Mesenchymal stem cell (in vitro differentiated cells and primary cell): ENCODE data around the gene GATA2.

Experiments
- DNase-seq: peaks from one replicate; pipeline ENCODE4 v3.0.0-alpha.2; 2013
- H2AFZ ChIP-seq: one replicate; pipeline ENCODE4 v1.6.1; 2013; ENCODE audit warnings: low read depth, mild to moderate bottlenecking, control low read depth, inconsistent platforms, low read length, moderate library complexity
- H2AK5ac ChIP-seq: 2 replicates; pipeline ENCODE4 v1.6.1; 2013; ENCODE audit warnings: low read length, moderate library complexity, mild to moderate bottlenecking, inconsistent platforms; ENCODE audit not compliant: severe bottlenecking
- H2BK120ac ChIP-seq: one replicate; pipeline ENCODE4 v1.6.1; 2013; ENCODE audit warnings: low read depth, mild to moderate bottlenecking, inconsistent platforms, low read length, moderate library complexity
- H2BK12ac ChIP-seq, 2 experiments: one replicate each; pipeline ENCODE4 v1.6.1; 2013; ENCODE audit warnings: inconsistent platforms in 2 of 2, low read length in 2 of 2, mild to moderate bottlenecking in 2 of 2, moderate library complexity in 2 of 2, control low read depth in 1 of 2
- H2BK15ac ChIP-seq: one replicate; pipeline ENCODE4 v1.6.1; 2013; ENCODE audit warnings: mild to moderate bottlenecking, low read depth, inconsistent platforms; ENCODE audit not compliant: poor library complexity, severe bottlenecking
- H2BK5ac ChIP-seq: 2 replicates; pipeline ENCODE4 v1.6.1; 2013; ENCODE audit warnings: low read depth, mild to moderate bottlenecking, low read length, control low read depth, inconsistent platforms; ENCODE audit not compliant: poor library complexity, severe bottlenecking
- H3K14ac ChIP-seq, 2 experiments: one replicate each; pipeline ENCODE4 v1.6.1; 2013; ENCODE audit warnings: inconsistent platforms in 2 of 2, low read length in 2 of 2, control low read depth in 1 of 2, mild to moderate bottlenecking in 1 of 2, moderate library complexity in 1 of 2
- H3K18ac ChIP-seq, 2 experiments: one replicate each; pipeline ENCODE4 v1.6.1; 2013; ENCODE audit warnings: inconsistent platforms in 2 of 2, low read length in 2 of 2, control low read depth in 1 of 2, low read depth in 1 of 2, mild to moderate bottlenecking in 1 of 2
- H3K23ac ChIP-seq, 2 experiments: one replicate each; pipeline ENCODE4 v1.6.1; 2013; ENCODE audit warnings: inconsistent platforms in 2 of 2, low read length in 2 of 2, mild to moderate bottlenecking in 2 of 2, moderate library complexity in 2 of 2, control low read depth in 1 of 2
- H3K27ac ChIP-seq: 2 replicates; pipeline ENCODE4 v1.5.1; 2013; ENCODE audit warnings: mild to moderate bottlenecking, moderate library complexity, low read length, control low read depth, inconsistent platforms; ENCODE audit not compliant: poor library complexity, severe bottlenecking
- H3K27me3 ChIP-seq, 2 experiments: 2 replicates each; pipeline versions ENCODE4 v1.6.1 to v1.7.0; 2013; ENCODE audit warnings: low read length in 2 of 2, mild to moderate bottlenecking in 2 of 2, moderate library complexity in 2 of 2, control low read depth in 1 of 2, inconsistent platforms in 1 of 2; ENCODE audit not compliant: control insufficient read depth in 1 of 2, insufficient read depth in 1 of 2
- H3K36me3 ChIP-seq, 2 experiments: 2 replicates each; pipeline versions ENCODE4 v1.6.1 to v1.7.0; 2013; ENCODE audit warnings: low read length in 2 of 2, control low read depth in 1 of 2, inconsistent platforms in 1 of 2, low read depth in 1 of 2, mild to moderate bottlenecking in 1 of 2; ENCODE audit not compliant: insufficient read depth in 2 of 2, control insufficient read depth in 1 of 2
- H3K4ac ChIP-seq, 2 experiments: one replicate each; pipeline ENCODE4 v1.6.1; 2013; ENCODE audit warnings: inconsistent platforms in 2 of 2, low read length in 2 of 2, mild to moderate bottlenecking in 2 of 2, moderate library complexity in 2 of 2, control low read depth in 1 of 2, low read depth in 1 of 2
- H3K4me1 ChIP-seq: 2 replicates; pipeline ENCODE4 v1.6.1; 2013; ENCODE audit warnings: low read depth, low read length, control low read depth; ENCODE audit not compliant: control insufficient read depth, insufficient read depth
- H3K4me2 ChIP-seq: 2 replicates; pipeline ENCODE4 v1.6.1; 2013; ENCODE audit warnings: low read length, mild to moderate bottlenecking, inconsistent platforms; ENCODE audit not compliant: poor library complexity, severe bottlenecking
- H3K4me3 ChIP-seq, 2 experiments: 2 replicates each; pipeline versions ENCODE4 v1.5.1 to v1.7.0; 2013; ENCODE audit warnings: low read length in 2 of 2, mild to moderate bottlenecking in 2 of 2, control low read depth in 1 of 2, low read depth in 1 of 2; ENCODE audit not compliant: insufficient read depth in 1 of 2
- H3K79me1 ChIP-seq: replicated peaks from 2 replicates; pipeline ENCODE4 v1.6.1; 2013; ENCODE audit warnings: mild to moderate bottlenecking, control low read depth, low read length, inconsistent platforms; ENCODE audit not compliant: poor library complexity, severe bottlenecking
- H3K9ac ChIP-seq: 2 replicates; pipeline ENCODE4 v1.7.0; 2013; ENCODE audit warnings: mild to moderate bottlenecking, low read length, moderate library complexity
- H3K9me3 ChIP-seq: 2 replicates; pipeline ENCODE4 v1.7.0; 2013; ENCODE audit warnings: mild to moderate bottlenecking, low read length; ENCODE audit not compliant: control insufficient read depth
- H4K8ac ChIP-seq: one replicate; pipeline ENCODE4 v1.6.1; 2013; ENCODE audit warnings: inconsistent platforms, mild to moderate bottlenecking, low read length, moderate library complexity
- H4K91ac ChIP-seq: one replicate; pipeline ENCODE4 v1.6.1; 2013; ENCODE audit warnings: mild to moderate bottlenecking, low read length, inconsistent platforms
- WGBS: methylation state at CpG from one replicate; pipeline ENCODE4 v1.1.7; 2013; ENCODE audit warnings: mixed read lengths; 5-methylcytosine and 5-hydroxymethylcytosine counted together

The GATA2 gene

DNA sequence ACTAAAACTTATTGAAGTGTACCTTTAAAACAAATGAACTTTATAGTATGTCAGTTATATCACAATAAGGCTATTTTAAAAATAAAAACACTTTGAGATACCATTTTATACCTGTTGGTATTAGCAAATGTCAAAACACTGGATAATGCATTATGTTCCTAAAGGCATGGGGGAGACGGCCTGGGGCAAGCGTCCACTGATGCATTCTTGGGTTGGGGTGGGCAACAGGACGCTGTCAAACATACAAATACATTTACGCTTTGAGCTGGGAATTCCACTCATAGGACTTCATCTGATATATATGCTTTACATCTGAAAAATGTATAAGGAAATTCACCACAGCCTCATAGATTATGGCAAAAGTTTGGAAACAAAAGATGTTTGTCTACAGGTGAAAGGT lies 7.6 kb upstream of the GATA2 start:
- Histone ChIP-seq H3K27ac (no peak overlapping the region), H3K27me3 (peaks cover 73 to 94% of the 10 kb centered on the region in 2 experiments)

DNA sequence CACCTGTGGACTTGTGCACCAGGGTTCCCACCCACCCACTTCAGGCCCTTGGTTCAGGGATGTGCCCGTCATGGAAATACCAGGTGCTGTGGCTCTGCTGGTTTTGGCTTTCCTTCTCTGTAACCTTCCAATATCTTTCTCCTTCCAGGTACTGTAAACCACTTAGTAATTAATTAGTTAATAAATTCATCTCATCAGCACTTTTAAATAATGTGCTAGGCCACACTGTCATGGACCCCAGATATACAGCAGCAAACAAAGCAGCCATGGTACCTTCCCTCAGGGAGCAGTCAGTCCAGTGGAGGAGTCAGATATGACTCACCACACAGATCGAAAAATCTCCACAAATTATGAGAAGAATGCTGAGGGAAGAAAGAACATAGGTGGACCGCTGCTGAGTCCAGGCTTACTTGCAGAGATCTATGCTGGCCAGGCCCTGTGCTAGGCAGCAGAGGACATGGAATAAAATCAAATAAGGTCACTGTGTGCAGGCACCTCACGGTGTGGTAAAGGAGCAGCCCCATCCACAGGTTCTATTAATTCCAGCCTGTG lies 6.8 kb upstream of the GATA2 start:
- no peak overlapping the region for H2AFZ ChIP-seq
- H4K8ac ChIP-seq: no peak overlapping the region
- no peaks in the 10 kb centered on the region for H3K9me3 ChIP-seq
- no peak for DNase-seq
- H3K4me3 ChIP-seq: no peak overlapping the region
- 73% methylated on average over 4 of the region's 4 CpGs for WGBS
- no peaks in the 10 kb centered on the region for H3K79me1 ChIP-seq
- no peak overlapping the region for H3K14ac ChIP-seq
- no peak overlapping the region for H3K27ac ChIP-seq
- H3K27me3 ChIP-seq: peaks cover 77 to 96% of the 10 kb centered on the region in 2 experiments
- H2AK5ac ChIP-seq: no peak overlapping the region
- no peak overlapping the region for H3K4me2 ChIP-seq
- no peak overlapping the region for H3K9ac ChIP-seq
- no peak overlapping the region for H2BK120ac ChIP-seq
- H3K18ac ChIP-seq: no peak overlapping the region
- H3K4ac ChIP-seq: no peak overlapping the region
- no peak overlapping the region for H2BK15ac ChIP-seq
- H3K23ac ChIP-seq: no peak overlapping the region
- no peaks in the 10 kb centered on the region for H3K36me3 ChIP-seq
- H2BK5ac ChIP-seq: no peak overlapping the region
- H4K91ac ChIP-seq: no peak overlapping the region
- no peak overlapping the region for H2BK12ac ChIP-seq
- H3K4me1 ChIP-seq: peaks cover 13% of the 10 kb centered on the region

More for the DNA sequence above, 7.6 kb upstream of the GATA2 start:
- no peaks in the 10 kb centered on the region for H3K79me1 ChIP-seq
- no peak overlapping the region for H3K4ac ChIP-seq
- no peak overlapping the region for H3K14ac ChIP-seq
- H4K91ac ChIP-seq: no peak overlapping the region
- no peak overlapping the region for H4K8ac ChIP-seq
- no peaks in the 10 kb centered on the region for H3K36me3 ChIP-seq
- no peak overlapping the region for H3K23ac ChIP-seq
- peaks cover 13% of the 10 kb centered on the region for H3K4me1 ChIP-seq
- no peak overlapping the region for H2BK15ac ChIP-seq
- H3K9me3 ChIP-seq: no peaks in the 10 kb centered on the region
- H2BK5ac ChIP-seq: no peak overlapping the region
- H3K4me2 ChIP-seq: no peak overlapping the region
- H2BK120ac ChIP-seq: no peak overlapping the region
- no peak for DNase-seq
- no peak overlapping the region for H2AK5ac ChIP-seq
- no peak overlapping the region for H3K9ac ChIP-seq
- no peak overlapping the region for H2AFZ ChIP-seq
- H3K18ac ChIP-seq: no peak overlapping the region
- no peak overlapping the region for H3K4me3 ChIP-seq
- no peak overlapping the region for H2BK12ac ChIP-seq
- WGBS: 100% methylated on average over 2 of the region's 4 CpGs

- no peak overlapping the region for H3K4me2 ChIP-seq
- no peak overlapping the region for H3K23ac ChIP-seq
- H3K9ac ChIP-seq: no peak overlapping the region
- 88% methylated on average over 12 of the region's 15 CpGs for WGBS
- no peaks in the 10 kb centered on the region for H3K79me1 ChIP-seq
- H3K27me3 ChIP-seq: peaks cover 77 to 97% of the 10 kb centered on the region in 2 experiments
- no peak for DNase-seq
- no peak overlapping the region for H3K14ac ChIP-seq
- H2BK15ac ChIP-seq: no peak overlapping the region
- no peak overlapping the region for H3K27ac ChIP-seq
- no peak overlapping the region for H4K8ac ChIP-seq
- no peak overlapping the region for H2BK120ac ChIP-seq
- no peak overlapping the region for H2AK5ac ChIP-seq
- H3K4ac ChIP-seq: no peak overlapping the region
- H2BK12ac ChIP-seq: no peak overlapping the region
- no peak overlapping the region for H3K4me3 ChIP-seq
- H3K18ac ChIP-seq: no peak overlapping the region
- no peaks in the 10 kb centered on the region for H3K36me3 ChIP-seq
- no peak overlapping the region for H4K91ac ChIP-seq
- H2BK5ac ChIP-seq: no peak overlapping the region
- H3K9me3 ChIP-seq: no peaks in the 10 kb centered on the region
- no peak overlapping the region for H2AFZ ChIP-seq
- H3K4me1 ChIP-seq: peaks cover 13% of the 10 kb centered on the region
These were observed 6.0 kb upstream of the GATA2 start for GRCh38 chr3:128498901-128499530.

DNA sequence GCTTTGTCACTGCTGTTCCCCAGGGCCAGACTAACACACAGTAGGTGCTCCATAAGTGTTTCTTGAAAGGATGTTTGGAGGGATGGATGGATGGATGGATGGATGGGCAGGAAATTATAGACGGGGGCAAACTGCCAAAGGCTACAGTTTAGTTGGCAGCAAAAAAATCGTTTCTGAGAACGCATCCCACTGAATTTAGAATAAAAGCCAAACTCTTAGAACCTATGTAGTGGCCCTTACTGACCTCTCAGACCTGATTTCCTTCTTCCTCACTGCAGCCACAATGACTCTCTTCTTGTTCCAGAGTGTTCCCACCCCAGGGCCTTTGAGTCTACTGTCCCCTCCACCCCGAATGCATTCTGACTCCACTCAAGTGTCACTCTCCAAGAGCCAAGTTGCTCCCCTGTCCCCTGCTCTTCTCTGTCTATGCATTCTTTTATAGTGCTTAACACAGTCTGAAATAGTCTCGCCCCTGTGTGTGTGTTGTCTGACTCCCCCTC lies 5.2 kb upstream of the GATA2 start:
- peak overlapping the region in 1 of 2 experiments; percentile 49 for H3K4me3 ChIP-seq
- H3K36me3 ChIP-seq: no peaks in the 10 kb centered on the region
- WGBS: 63% methylated on average over 5 of the region's 5 CpGs
- H4K91ac ChIP-seq: no peak overlapping the region
- H4K8ac ChIP-seq: no peak overlapping the region
- no peak overlapping the region for H3K9ac ChIP-seq
- DNase-seq: no peak
- H3K4ac ChIP-seq: no peak overlapping the region
- no peaks in the 10 kb centered on the region for H3K9me3 ChIP-seq
- no peak overlapping the region for H2AK5ac ChIP-seq
- no peak overlapping the region for H3K27ac ChIP-seq
- H3K23ac ChIP-seq: no peak overlapping the region
- H3K4me2 ChIP-seq: no peak overlapping the region
- H3K18ac ChIP-seq: no peak overlapping the region
- H2AFZ ChIP-seq: no peak overlapping the region
- peaks cover 82 to 97% of the 10 kb centered on the region in 2 experiments for H3K27me3 ChIP-seq
- H2BK120ac ChIP-seq: no peak overlapping the region
- H2BK12ac ChIP-seq: no peak overlapping the region
- H2BK5ac ChIP-seq: no peak overlapping the region
- no peaks in the 10 kb centered on the region for H3K79me1 ChIP-seq
- H2BK15ac ChIP-seq: no peak overlapping the region
- H3K4me1 ChIP-seq: peaks cover 15% of the 10 kb centered on the region
- H3K14ac ChIP-seq: no peak overlapping the region
